CD14-positive monocyte (primary cell): Measurements from ENCODE around the gene BPNT1. TPM values are rescaled to one million over a fixed set of nuclear protein-coding genes. Genes with fewer than 3 reads are reported as not detected.

ENCODE experiments used
- DNase-seq, 3 donors: peaks; one replicate each; pipeline ENCODE4 v3.0.0-alpha.2; 2011 to 2022
- H2AFZ ChIP-seq: 2 replicates; pipeline ENCODE4 v1.6.0; 2012; ENCODE audit warnings: mild to moderate bottlenecking, low read depth, low read length, inconsistent platforms; ENCODE audit not compliant: insufficient read depth, poor library complexity, severe bottlenecking
- H3K27ac ChIP-seq, 2 donors: 1 replicate in 1 of 2; 2 replicates in 1 of 2; pipeline ENCODE4 v1.5.1; 2012 to 2013; ENCODE audit warnings: low read length in 2 of 2, control low read depth in 1 of 2, inconsistent platforms in 1 of 2, low read depth in 1 of 2, mild to moderate bottlenecking in 1 of 2
- H3K27me3 ChIP-seq, 2 donors: one replicate each; pipeline versions ENCODE4 v1.6.0 to v1.6.1; 2011 to 2013; ENCODE audit warnings: low read length in 2 of 2; ENCODE audit not compliant: control insufficient read depth in 2 of 2, insufficient read depth in 2 of 2
- H3K36me3 ChIP-seq, 2 donors: replicated peaks in 1 of 2; 1 replicate in 1 of 2; 2 replicates in 1 of 2; pipeline versions ENCODE4 v1.5.1 to v1.6.1; 2012 to 2013; ENCODE audit warnings: low read length in 2 of 2, control low read depth in 1 of 2, inconsistent platforms in 1 of 2, mild to moderate bottlenecking in 1 of 2; ENCODE audit not compliant: insufficient read depth in 2 of 2, control insufficient read depth in 1 of 2
- H3K4me1 ChIP-seq, 2 donors: 1 replicate in 1 of 2; 2 replicates in 1 of 2; pipeline versions ENCODE4 v1.5.1 to v1.6.1; 2012 to 2013; ENCODE audit warnings: low read length in 2 of 2, control low read depth in 1 of 2, inconsistent platforms in 1 of 2, mild to moderate bottlenecking in 1 of 2, moderate library complexity in 1 of 2; ENCODE audit not compliant: insufficient read depth in 2 of 2, control insufficient read depth in 1 of 2
- H3K4me2 ChIP-seq: replicated peaks from 2 replicates; pipeline ENCODE3; 2012; ENCODE audit warnings: low read length, moderate library complexity, mild to moderate bottlenecking; ENCODE audit not compliant: poor library complexity, severe bottlenecking; ENCODE audit errors: extremely low read depth
- H3K4me3 ChIP-seq, 3 experiments: fragments of 200-600 bp in 1 of 3; sonication (generic) in 1 of 3; replicated peaks in 1 of 3; 1 replicate in 2 of 3; 2 replicates in 1 of 3; pipeline ENCODE4 v1.5.1; 2011 to 2013; ENCODE audit warnings: low read length in 3 of 3, mild to moderate bottlenecking in 3 of 3, control low read depth in 2 of 3, low read depth in 2 of 3, inconsistent platforms in 1 of 3, moderate library complexity in 1 of 3
- H3K79me2 ChIP-seq: 2 replicates; pipeline ENCODE4 v1.6.0; 2012; ENCODE audit warnings: mild to moderate bottlenecking, control low read depth, inconsistent platforms, low read length, moderate library complexity; ENCODE audit not compliant: insufficient read depth
- H3K9ac ChIP-seq: 2 replicates; pipeline ENCODE4 v1.6.0; 2017; ENCODE audit warnings: low read length, mild to moderate bottlenecking; ENCODE audit not compliant: insufficient read depth, poor library complexity, severe bottlenecking
- H3K9me3 ChIP-seq, 2 donors: replicated peaks in 1 of 2; 1 replicate in 1 of 2; 2 replicates in 1 of 2; pipeline versions ENCODE4 v1.5.1 to v1.6.1; 2012 to 2013; ENCODE audit warnings: low read length in 2 of 2, control low read depth in 1 of 2; ENCODE audit not compliant: control insufficient read depth in 1 of 2, insufficient read depth in 1 of 2
- H4K20me1 ChIP-seq: 2 replicates; pipeline ENCODE4 v1.6.0; 2012; ENCODE audit warnings: mild to moderate bottlenecking, low read length, control low read depth, moderate library complexity; ENCODE audit not compliant: insufficient read depth
- H3K27ac Mint-ChIP-seq, 7 donors: one replicate each; pipeline ENCODE4 v1.8.0; 2020; ENCODE audit warnings: mild to moderate bottlenecking in 7 of 7, mixed read lengths in 7 of 7, moderate library complexity in 6 of 7, inconsistent platforms in 2 of 7
- H3K27me3 Mint-ChIP-seq, 3 donors: one replicate each; pipeline ENCODE4 v1.8.0; 2021 to 2022; ENCODE audit warnings: low read depth in 3 of 3, mild to moderate bottlenecking in 3 of 3, mixed read lengths in 3 of 3, moderate library complexity in 3 of 3, inconsistent platforms in 1 of 3
- H3K36me3 Mint-ChIP-seq, 2 donors: one replicate each; pipeline ENCODE4 v1.8.0; 2020; ENCODE audit warnings: mixed read lengths in 2 of 2, inconsistent platforms in 1 of 2, mild to moderate bottlenecking in 1 of 2
- H3K4me1 Mint-ChIP-seq: one replicate; pipeline ENCODE4 v1.8.0; 2020; ENCODE audit warnings: mild to moderate bottlenecking, mixed read lengths
- H3K4me3 Mint-ChIP-seq, 2 donors: one replicate each; pipeline ENCODE4 v1.8.0; 2020; ENCODE audit warnings: mild to moderate bottlenecking in 2 of 2, mixed read lengths in 2 of 2, moderate library complexity in 1 of 2
- H3K9me3 Mint-ChIP-seq, 7 donors: one replicate each; pipeline ENCODE4 v1.8.0; 2020 to 2022; ENCODE audit warnings: mixed read lengths in 7 of 7, mild to moderate bottlenecking in 6 of 7, moderate library complexity in 6 of 7, inconsistent platforms in 2 of 7
- CTCF ChIP-seq: fragments of 200-600 bp; IDR thresholded peaks from one replicate; pipeline ENCODE4 v1.8.0; 2022; ENCODE audit warnings: antibody characterized with exemption, mild to moderate bottlenecking
- WGBS: methylation state at CpG from one replicate; pipeline ENCODE4 v1.1.5; 2013; ENCODE audit warnings: missing lambda C conversion rate; ENCODE audit not compliant: insufficient coverage; 5-methylcytosine and 5-hydroxymethylcytosine counted together
- intact Hi-C, 2 donors: fragments of 100-400 bp; cut with micrococcal nuclease; formaldehyde crosslinking; loops; one replicate each; pipeline versions ENCODE4 v1.15.0 to v1.15.1; 2023
- polyA plus RNA-seq, 3 donors: library from polyadenylated mRNA; depleted of rRNA in 1 of 3; unstranded in 2 of 3; stranded (reverse) in 1 of 3; fragments of 300-500 nt in 2 of 3; fragments of >200 nt in 1 of 3; fragmentation: Illumina TruSeq in 2 of 3; gene quantifications; 1 replicate in 2 of 3; 2 replicates in 1 of 3; pipeline ENCODE4 v1.2.3, GENCODE V29; 2012 to 2021

The BPNT1 gene
- polyA plus RNA-seq, 3 donors = 5.8 to 10.1 (median 9.8) TPM

- H3K27ac Mint-ChIP-seq = no peak overlapping the region
- no peaks in the 10 kb centered on the region for H3K4me1 Mint-ChIP-seq
- no peak overlapping the region for H3K27ac ChIP-seq
- no peak for DNase-seq
- peaks cover 72 to 90% of the 10 kb centered on the region in 2 donors for H3K36me3 Mint-ChIP-seq
- H3K9me3 ChIP-seq = no peaks in the 10 kb centered on the region
- H3K27me3 Mint-ChIP-seq = peaks cover 0 to 1% (median 0%) of the 10 kb centered on the region in 3 donors
- no peaks in the 10 kb centered on the region for H4K20me1 ChIP-seq
- intact Hi-C loops = no loop called here
- WGBS = no CpG with 5 or more reads among the region's 4 CpGs
- peaks cover 0 to 2% (median 0%) of the 10 kb centered on the region in 7 donors for H3K9me3 Mint-ChIP-seq
- no peaks in the 10 kb centered on the region for H3K79me2 ChIP-seq
- no peak overlapping the region for H2AFZ ChIP-seq
- no peaks in the 10 kb centered on the region for H3K27me3 ChIP-seq
- H3K4me1 ChIP-seq = no peaks in the 10 kb centered on the region
- TF ChIP-seq CTCF = no peak
- peaks cover 70 to 83% of the 10 kb centered on the region in 2 donors for H3K36me3 ChIP-seq
- no peak overlapping the region for H3K9ac ChIP-seq
- H3K4me2 ChIP-seq = no peak overlapping the region
- H3K4me3 Mint-ChIP-seq = no peak overlapping the region
- H3K4me3 ChIP-seq = no peak overlapping the region
Observed at GRCh38 chr1:220028346-220028895, 61.2 kb downstream of the BPNT1 start.

- no peaks in the 10 kb centered on the region for H3K27me3 ChIP-seq
- no peak overlapping the region for H3K4me3 ChIP-seq
- DNase-seq = no peak
- peaks cover 87 to 97% of the 10 kb centered on the region in 2 donors for H3K36me3 ChIP-seq
- no peak overlapping the region for H3K27ac ChIP-seq
- H3K9me3 ChIP-seq = no peaks in the 10 kb centered on the region
- Mint-ChIP-seq H3K4me3 (no peak overlapping the region), H3K4me1 (no peaks in the 10 kb centered on the region), H3K9me3 (peaks cover 0 to 2% (median 0%) of the 10 kb centered on the region in 7 donors), H3K27ac (no peak overlapping the region), H3K36me3 (peaks cover 78 to 92% of the 10 kb centered on the region in 2 donors), H3K27me3 (no peaks in the 10 kb centered on the region)
- H3K79me2 ChIP-seq = no peaks in the 10 kb centered on the region
- H3K9ac ChIP-seq = no peak overlapping the region
- H3K4me2 ChIP-seq = no peak overlapping the region
- intact Hi-C loops = no loop called here
- no peak overlapping the region for H2AFZ ChIP-seq
- no peaks in the 10 kb centered on the region for H3K4me1 ChIP-seq
- TF ChIP-seq CTCF = no peak
- no peaks in the 10 kb centered on the region for H4K20me1 ChIP-seq
Observed at GRCh38 chr1:220019071-220019470, 70.5 kb downstream of the BPNT1 start.
